Stimulated activated CD4-positive, alpha-beta T cell treated with anti-CD3 and anti-CD28 coated beads, TNF-alpha, amount 100 ng/mL, for 48 hours (primary cell): Measurements from ENCODE around the gene PTPRD.
"Not testable (repeated sequence)": the region's sequence is repeated elsewhere in the genome, so short reads cannot be mapped to it uniquely, and the experiment has no call there.

Experiments
- DNase-seq, 3 donors: peaks; one replicate each; pipeline ENCODE4 v3.0.0-alpha.2; 2020; ENCODE audit warnings: low read depth in 3 of 3

Gene PTPRD

DNA sequence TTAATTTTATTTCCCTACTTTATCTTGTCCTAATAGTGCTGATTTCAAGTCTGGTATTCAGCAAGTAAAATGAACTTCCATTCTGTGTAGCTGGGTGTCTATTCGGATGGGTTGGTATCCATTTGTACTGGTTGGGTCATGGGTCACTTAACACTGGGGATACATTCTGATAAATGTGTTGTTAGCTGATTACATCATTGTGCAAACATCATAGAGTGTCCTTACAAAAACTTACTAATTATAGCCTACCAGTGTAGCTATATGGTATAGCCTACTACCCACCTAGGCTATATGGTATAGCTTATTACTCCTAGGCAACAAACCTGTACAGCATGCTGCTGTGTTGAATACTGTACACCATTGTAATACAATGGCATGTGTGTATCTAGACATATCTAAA is 1439.5 kb downstream of the PTPRD start:
- DNase-seq = no peak

- no peak for DNase-seq
Measured at GRCh38 chr9:9170439-9171134, 1442.2 kb downstream of the PTPRD start.

- no peak for DNase-seq
Measured at GRCh38 chr9:9142001-9142400, 1470.8 kb downstream of the PTPRD start.

DNA sequence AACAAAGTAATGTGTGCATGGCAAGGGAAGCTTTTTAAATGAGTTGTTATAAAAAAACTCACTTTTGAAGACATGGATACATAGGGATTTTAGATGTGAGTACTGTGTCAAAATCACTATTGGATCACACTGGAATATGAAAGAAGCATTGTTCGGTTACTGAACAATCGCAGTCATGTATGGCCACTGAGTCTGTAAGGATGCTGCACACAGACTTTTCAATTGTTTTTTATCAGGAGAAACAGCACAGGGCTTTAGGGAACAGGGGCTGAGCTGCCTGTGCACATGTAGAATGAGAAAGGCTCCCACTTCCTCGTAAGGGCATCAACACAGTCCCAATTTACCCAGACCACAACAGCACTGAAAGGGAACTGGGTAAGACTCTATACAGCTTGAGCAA is 1479.3 kb downstream of the PTPRD start:
- no peak for DNase-seq

GRCh38 chr9:9124616-9125015 is 1488.2 kb downstream of the PTPRD start:
- DNase-seq = no peak

DNA sequence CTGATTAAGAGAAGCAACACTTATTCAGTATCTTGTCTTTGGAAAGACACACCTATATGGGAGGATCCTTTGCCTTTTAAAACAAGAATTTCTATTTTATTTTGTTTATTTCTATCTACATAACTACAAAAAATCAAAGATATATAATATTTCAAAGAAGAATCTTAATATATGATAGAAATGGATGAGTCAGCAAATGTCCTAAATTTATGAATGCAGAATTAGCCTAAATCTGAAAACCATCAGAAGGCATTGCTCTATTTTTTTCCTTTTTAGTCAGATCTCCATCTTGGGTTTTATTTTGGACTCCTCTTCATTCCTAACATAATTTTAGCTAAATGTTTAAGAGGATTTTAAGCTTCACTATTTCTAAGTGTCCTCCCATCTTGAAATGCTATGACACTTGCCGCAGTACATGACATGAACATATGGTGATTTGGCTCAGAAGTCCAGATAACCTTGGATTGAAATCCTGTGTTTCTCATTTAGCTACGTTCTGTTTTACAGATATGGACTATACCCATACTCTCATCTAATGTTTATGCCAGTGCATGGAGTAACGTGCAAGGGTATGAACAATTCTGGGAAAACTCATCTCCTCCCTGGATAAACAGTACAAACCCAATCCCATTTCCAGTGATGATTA is 1490.4 kb downstream of the PTPRD start:
- no peak for DNase-seq

DNA sequence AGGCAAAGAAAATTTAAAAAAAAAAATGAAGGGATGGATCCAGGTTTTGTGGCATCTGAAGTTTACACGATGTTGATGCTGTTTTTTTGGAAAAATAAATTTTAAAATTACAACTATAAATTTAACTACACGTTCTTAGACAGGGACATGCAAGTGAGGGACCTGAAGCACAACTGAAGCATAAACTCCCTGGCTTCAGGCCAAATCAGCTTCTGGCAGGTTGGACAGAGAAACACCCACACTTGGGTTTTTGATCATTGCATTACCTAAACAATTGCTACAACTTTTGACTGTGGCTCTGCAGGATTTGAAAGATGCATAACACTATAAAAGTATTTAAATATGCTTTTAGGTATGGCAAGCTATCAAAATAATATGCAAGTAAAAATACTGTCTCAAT is 1494.9 kb downstream of the PTPRD start:
- DNase-seq = no peak

GRCh38 chr9:9112001-9112720 is 1500.6 kb downstream of the PTPRD start:
- DNase-seq = no peak

DNA sequence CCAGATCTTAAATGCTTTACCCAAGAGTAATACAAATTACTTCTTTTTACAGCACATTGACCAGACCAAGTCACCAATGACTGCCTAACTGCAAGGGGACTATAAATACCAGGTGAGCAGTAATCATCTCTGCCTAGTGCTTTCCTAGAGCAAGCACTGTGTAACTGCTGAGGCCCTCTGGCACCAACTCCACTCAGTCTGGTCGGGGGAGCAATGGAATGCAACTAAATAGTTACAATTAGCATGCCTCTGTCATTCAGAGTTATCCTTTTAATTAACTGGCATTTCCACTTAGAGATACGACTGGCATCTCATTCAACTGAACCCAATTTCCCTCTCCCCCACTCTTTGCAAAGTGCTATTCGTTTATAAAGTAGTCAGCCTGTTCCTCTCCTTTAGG is 1504.2 kb downstream of the PTPRD start:
- DNase-seq = no peak

DNA sequence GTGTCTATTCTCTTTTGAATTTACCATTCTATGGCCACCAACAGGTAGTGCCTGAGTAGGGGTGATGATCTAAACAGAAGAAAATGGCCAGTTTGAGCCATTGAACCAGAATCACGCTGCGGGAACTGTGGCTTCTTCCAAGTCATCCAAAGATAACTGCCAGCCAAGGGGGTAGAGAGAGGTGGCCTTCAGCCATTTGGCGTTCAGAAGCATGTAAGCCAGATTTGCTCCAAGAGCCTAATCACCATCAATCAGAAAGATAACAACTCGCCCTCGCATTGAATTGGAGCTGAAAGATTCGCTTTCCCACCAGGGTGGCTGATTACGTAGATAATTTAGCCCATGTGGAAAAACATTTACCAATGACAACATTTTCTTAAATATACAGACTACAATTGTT is 1510.5 kb downstream of the PTPRD start:
- no peak for DNase-seq

GRCh38 chr9:9100070-9100469 is 1512.7 kb downstream of the PTPRD start:
- no peak for DNase-seq

GRCh38 chr9:9099646-9100045 is 1513.2 kb downstream of the PTPRD start:
- no peak for DNase-seq

DNA sequence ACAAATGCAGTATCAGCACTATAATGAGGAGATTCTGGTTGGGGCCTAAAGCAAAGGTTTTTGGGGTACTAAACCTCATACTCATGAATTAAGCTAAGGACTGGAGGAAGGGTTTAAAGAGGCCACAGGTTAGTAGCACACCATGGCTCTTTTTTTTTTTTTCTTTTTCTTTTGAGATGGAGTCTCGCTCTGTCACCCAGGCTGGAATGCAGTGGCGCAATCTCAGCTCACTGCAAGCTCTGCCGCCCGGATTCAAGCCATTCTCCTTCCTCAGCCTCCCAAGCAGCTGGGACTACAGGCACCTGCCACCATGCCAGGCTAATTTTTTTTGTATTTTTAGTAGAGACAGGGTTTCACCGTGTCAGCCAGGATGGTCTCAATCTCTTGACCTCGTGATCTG is 1515.5 kb downstream of the PTPRD start:
- DNase-seq = not testable (repeated sequence)

GRCh38 chr9:9091387-9091786 is 1521.4 kb downstream of the PTPRD start:
- no peak for DNase-seq

- DNase-seq = no peak
Measured at GRCh38 chr9:9079473-9079872, 1533.3 kb downstream of the PTPRD start.

DNA sequence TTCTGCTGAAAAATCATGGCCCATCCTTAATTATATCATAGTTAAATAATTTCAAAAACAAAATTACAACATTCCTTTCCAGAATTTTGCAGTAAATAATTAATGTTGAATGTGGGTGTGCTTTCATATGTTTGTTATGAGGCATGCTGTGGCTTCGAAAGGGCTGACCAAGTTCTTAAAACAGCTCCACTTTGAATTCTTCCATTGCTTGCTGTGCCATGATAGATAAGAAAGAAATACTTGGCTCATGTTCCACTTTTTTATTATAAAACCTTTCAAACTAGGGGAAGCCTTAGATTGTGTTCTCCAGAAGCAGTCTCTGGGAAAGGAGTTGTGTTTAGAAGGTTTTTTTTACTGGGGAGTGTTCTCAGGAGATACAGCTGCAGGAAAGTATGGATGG is 1534.5 kb downstream of the PTPRD start:
- no peak for DNase-seq

DNA sequence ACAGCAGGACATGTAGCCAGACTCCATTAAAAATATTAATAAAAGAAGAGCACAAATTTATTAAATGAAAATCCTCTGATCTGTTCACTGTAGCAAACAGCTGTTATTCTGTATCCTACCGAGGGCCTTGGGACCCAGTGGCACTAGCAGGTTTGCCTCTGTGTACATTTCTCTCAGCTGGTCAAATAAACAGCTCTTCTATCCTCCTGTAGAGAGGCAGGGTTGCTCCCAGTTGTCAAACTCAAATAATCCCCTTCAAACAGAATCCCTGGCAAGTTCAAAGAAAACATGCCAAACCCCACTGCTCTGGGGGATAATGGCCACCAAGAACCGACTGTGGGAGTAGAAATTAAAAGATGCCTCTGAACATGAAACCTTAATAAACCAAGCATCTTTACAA is 1551.2 kb downstream of the PTPRD start:
- DNase-seq = no peak

GRCh38 chr9:9054354-9054992 is 1558.3 kb downstream of the PTPRD start:
- DNase-seq = no peak

DNA sequence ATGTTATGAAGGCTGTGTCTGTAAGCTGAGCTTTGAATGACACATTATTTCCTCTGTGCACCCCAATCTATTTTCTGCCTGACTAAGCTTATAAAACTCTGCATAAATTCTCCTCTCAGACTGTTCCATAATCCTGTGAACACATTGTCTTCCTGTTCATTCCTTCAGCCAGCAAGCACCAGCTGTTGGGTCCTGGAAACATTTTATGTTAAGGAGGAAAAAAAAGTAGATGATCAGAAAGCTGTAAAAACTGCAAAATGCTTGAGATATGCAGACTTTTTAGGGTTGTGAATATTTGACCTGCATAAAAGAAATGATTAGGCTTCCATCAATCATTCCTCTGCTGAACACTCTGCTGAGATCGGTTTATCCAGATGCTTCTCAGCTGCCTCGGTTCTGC is 1567.2 kb downstream of the PTPRD start:
- DNase-seq = no peak

- DNase-seq = no peak
Measured at GRCh38 chr9:9045072-9045471, 1567.7 kb downstream of the PTPRD start.

DNA sequence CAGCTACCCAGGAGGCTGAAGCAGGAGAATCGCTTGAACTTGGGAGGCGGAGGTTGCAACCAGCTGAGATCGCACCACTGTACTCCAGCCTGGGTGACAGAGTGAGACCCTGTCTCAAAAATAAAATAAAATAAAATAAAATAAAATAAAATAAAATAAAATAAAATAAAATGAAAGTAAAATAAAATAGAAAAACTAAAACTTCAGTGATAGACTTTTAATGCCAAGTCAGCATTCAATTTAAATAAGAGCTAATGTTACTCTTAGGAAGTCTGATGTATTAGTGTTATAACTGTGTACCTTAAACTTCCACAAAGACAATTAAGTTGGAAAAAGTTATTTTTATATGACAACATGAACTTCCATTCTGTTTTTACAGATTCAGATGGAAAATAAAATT is 1569.0 kb downstream of the PTPRD start:
- DNase-seq = not testable (repeated sequence)

DNA sequence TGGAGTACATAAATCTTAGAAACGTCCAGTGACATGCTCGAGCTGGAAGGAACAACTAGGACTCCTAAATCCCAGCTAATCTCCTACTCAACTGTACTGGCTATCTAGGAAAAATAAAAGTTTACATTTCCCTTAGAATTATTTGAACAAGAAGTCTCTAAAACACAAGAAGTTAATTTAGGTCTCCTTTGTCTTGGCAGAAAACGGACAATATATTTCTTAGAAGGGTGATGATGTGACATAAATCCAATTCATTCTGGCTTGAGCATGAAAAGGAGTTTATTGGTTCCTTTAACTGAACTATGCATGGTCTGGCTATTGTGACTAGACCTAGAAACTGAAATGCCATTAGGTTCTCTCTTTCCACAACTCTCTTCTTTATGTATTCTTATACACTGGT is 1571.0 kb downstream of the PTPRD start:
- DNase-seq = no peak

DNA sequence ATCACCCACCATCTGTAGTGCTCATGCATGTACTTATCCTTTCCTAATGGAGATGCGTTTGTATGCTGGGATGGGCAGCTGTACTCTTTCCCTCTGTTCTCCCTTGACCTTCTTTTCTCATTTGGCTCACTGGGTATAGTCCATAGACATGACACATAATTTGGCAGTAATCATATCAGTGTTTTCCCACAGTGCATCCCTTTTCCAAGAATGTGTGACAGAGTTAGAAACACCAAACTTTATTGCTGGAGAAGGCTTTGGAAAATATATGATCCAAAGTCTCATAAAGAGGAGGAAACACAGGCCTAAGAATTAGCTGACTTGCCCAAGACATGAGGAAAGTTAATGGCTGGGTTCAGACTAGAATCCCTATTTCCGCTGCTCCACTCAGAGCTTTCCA is 1579.8 kb downstream of the PTPRD start:
- no peak for DNase-seq
